Cardiac septum (tissue), 1 donor: ENCODE measurements around the gene FGF11. TPM values are rescaled to one million over a fixed set of nuclear protein-coding genes. Genes with fewer than 3 reads are reported as not detected.
A peak's percentile ranks its signal among the peaks of the same experiment; 100 is the strongest.

ENCODE experiments used
- DNase-seq: peaks from one replicate; pipeline ENCODE4 v3.0.0-alpha.2; 2020; ENCODE audit warnings: low spot score
- intact Hi-C: fragments of 100-400 bp; cut with DNase I; formaldehyde crosslinking; loops from one replicate; pipeline ENCODE4 v1.14.0; 2022
- long read RNA-seq: library from polyadenylated mRNA; unstranded; transcript quantifications from one replicate; pipeline ENCODE4 v2.0.0, GENCODE V29; 2021
- total RNA-seq: library from RNA; stranded (reverse); fragmentation: NEBNext Ultra II Directional; extraction: Animal tissue kit (Norgen Biotek cat#: 25700); gene quantifications from one replicate; pipeline ENCODE4 v1.2.1, GENCODE V29; 2021
- donor health status: DM: no; HTN: no; CAD: no.

Gene FGF11
- 3.9 TPM for total RNA-seq
- long read RNA-seq, partial matches to known transcripts = 3 of 6 reads
- long read RNA-seq, other reads (novel, unspliced or antisense) = 0 of 6 reads

- intact Hi-C loops = loop anchor here (2.0 kb wide), 3 partner anchors 37 to 121 kb away; partner anchors contain the start of genes POLR2A and SENP3
- no peak for DNase-seq
Observed at GRCh38 chr17:7439462-7440112, at the start of gene FGF11. FGF11 (plus strand) TSS chr17:7439512; CDS start chr17:7439621, 109 bp downstream.

GRCh38 chr17:7389924-7390910, 49.1 kb upstream of the FGF11 start:
- no peak for DNase-seq

GRCh38 chr17:7391307-7391706, 48.0 kb upstream of the FGF11 start:
- intact Hi-C loops = no loop called here
- no peak for DNase-seq

More at GRCh38 chr17:7389924-7390910, 49.1 kb upstream of the FGF11 start:
- intact Hi-C loops = no loop called here

GRCh38 chr17:7392696-7393612, 46.4 kb upstream of the FGF11 start:
- intact Hi-C loops = no loop called here
- DNase-seq = no peak

GRCh38 chr17:7393613-7394451, 45.5 kb upstream of the FGF11 start:
- no peak for DNase-seq
- intact Hi-C loops = no loop called here

GRCh38 chr17:7394452-7395191, 44.7 kb upstream of the FGF11 start, which contains the start of gene PLSCR3:
PLSCR3 (minus strand) TSS chr17:7394525; CDS start chr17:7394110, 415 bp downstream.
- intact Hi-C loops = no loop called here
- DNase-seq = peak; percentile 95

GRCh38 chr17:7396147-7396546, 43.2 kb upstream of the FGF11 start:
- no peak for DNase-seq
- intact Hi-C loops = no loop called here

- intact Hi-C loops = no loop called here
- no peak for DNase-seq
Observed at GRCh38 chr17:7398612-7399011, 40.7 kb upstream of the FGF11 start.

- intact Hi-C loops = loop anchor here (5.0 kb wide), 1 partner anchor 444 kb away; no protein-coding TSS in a partner anchor
- DNase-seq = no peak
Observed at GRCh38 chr17:7403043-7403726, 36.1 kb upstream of the FGF11 start.

GRCh38 chr17:7403727-7403976, 35.7 kb upstream of the FGF11 start:
- intact Hi-C loops = loop anchor here (5.0 kb wide), 1 partner anchor 444 kb away; no protein-coding TSS in a partner anchor
- DNase-seq = no peak

GRCh38 chr17:7403977-7404736, 35.2 kb upstream of the FGF11 start, which contains the start of gene TMEM256:
TMEM256 (minus strand) TSS chr17:7404097; CDS start chr17:7404084, 13 bp downstream.
- DNase-seq = peak; percentile 99
- intact Hi-C loops = loop anchor here (1.0 to 5.0 kb wide), 3 partner anchors 53 to 443 kb away; partner anchors contain the start of gene SENP3

- DNase-seq = peak; percentile 81
- intact Hi-C loops = loop anchor here (1.0 to 5.0 kb wide), 3 partner anchors 54 to 442 kb away; partner anchors contain the start of gene SENP3
Observed at GRCh38 chr17:7404737-7405349, 34.5 kb upstream of the FGF11 start.

- intact Hi-C loops = loop anchor here (2.0 kb wide), 1 partner anchor 55 kb away; no protein-coding TSS in a partner anchor
Observed at GRCh38 chr17:7405350-7406234, 33.7 kb upstream of the FGF11 start.

GRCh38 chr17:7406235-7406825, 33.0 kb upstream of the FGF11 start:
- no peak for DNase-seq
- intact Hi-C loops = no loop called here

More at GRCh38 chr17:7405350-7406234, 33.7 kb upstream of the FGF11 start:
- no peak for DNase-seq
